Measurements from ENCODE around the gene SYTL3. TPM values are rescaled to one million over a fixed set of nuclear protein-coding genes. Genes with fewer than 3 reads are reported as not detected.
A peak's percentile ranks its signal among the peaks of the same experiment; 100 is the strongest.

The SYTL3 gene
- total RNA-seq, 2 experiments from 2014 or later: 106 to 112 TPM

GRCh38 chr6:158703837-158704822, 54.3 kb downstream of the SYTL3 start:
- Mint-ChIP-seq H3K27me3 (no peaks in the 10 kb centered on the region), H3K4me3 (peak overlapping the region; percentile 45), H3K4me1 (peaks cover 26% of the 10 kb centered on the region), H3K27ac (peak overlapping the region; percentile 80), H3K9me3 (ENCODE audit: low read depth) (no peaks in the 10 kb centered on the region), H3K36me3 (peaks cover 22% of the 10 kb centered on the region)
- CTCF ChIA-PET: interaction anchor here (0.9 to 2.3 kb wide), 20 partner anchors 12 to 430 kb away, joined by 3 to 14 read pairs (median 4); no protein-coding TSS in a partner anchor
- DNase-seq (peak; percentile 81), ATAC-seq (peak; percentile 98)

GRCh38 chr6:158705386-158706126, 55.7 kb downstream of the SYTL3 start:
- Mint-ChIP-seq H3K27ac (no peak overlapping the region), H3K36me3 (peaks cover 33% of the 10 kb centered on the region), H3K4me1 (peaks cover 25% of the 10 kb centered on the region), H3K9me3 (ENCODE audit: low read depth) (no peaks in the 10 kb centered on the region), H3K27me3 (no peaks in the 10 kb centered on the region), H3K4me3 (no peak overlapping the region)
- CTCF ChIA-PET: interaction anchor here (1.1 to 2.1 kb wide), 2 partner anchors 13 to 18 kb away, joined by 5 read pairs; no protein-coding TSS in a partner anchor
- ATAC-seq (no peak), DNase-seq (no peak)

- ATAC-seq: no peak
- no peak overlapping the region for H3K27ac Mint-ChIP-seq
These were observed 56.6 kb downstream of the SYTL3 start for GRCh38 chr6:158706369-158706982.

GRCh38 chr6:158707120-158707820, 57.4 kb downstream of the SYTL3 start:
- no peaks in the 10 kb centered on the region for H3K27me3 Mint-ChIP-seq
- peaks cover 38% of the 10 kb centered on the region for H3K36me3 Mint-ChIP-seq
- no peak overlapping the region for H3K4me3 Mint-ChIP-seq
- H3K4me1 Mint-ChIP-seq: peaks cover 18% of the 10 kb centered on the region
- DNase-seq: no peak
- CTCF ChIA-PET: interaction anchor here (0.6 to 2.1 kb wide), 8 partner anchors 9 to 550 kb away, joined by 3 to 5 read pairs (median 4); no protein-coding TSS in a partner anchor
- no peaks in the 10 kb centered on the region for H3K9me3 Mint-ChIP-seq (ENCODE audit: low read depth)
- no peak for ATAC-seq
- no peak overlapping the region for H3K27ac Mint-ChIP-seq

More at GRCh38 chr6:158706369-158706982, 56.6 kb downstream of the SYTL3 start:
- no peak overlapping the region for H3K4me3 Mint-ChIP-seq
- CTCF ChIA-PET: interaction anchor here (1.1 to 2.1 kb wide), 5 partner anchors 10 to 59 kb away, joined by 3 to 5 read pairs (median 4); no protein-coding TSS in a partner anchor
- no peaks in the 10 kb centered on the region for H3K9me3 Mint-ChIP-seq (ENCODE audit: low read depth)
- peaks cover 35% of the 10 kb centered on the region for H3K36me3 Mint-ChIP-seq
- H3K4me1 Mint-ChIP-seq: peaks cover 18% of the 10 kb centered on the region
- no peaks in the 10 kb centered on the region for H3K27me3 Mint-ChIP-seq
- no peak for DNase-seq

- Mint-ChIP-seq H3K4me1 (peaks cover 21% of the 10 kb centered on the region), H3K9me3 (ENCODE audit: low read depth) (no peaks in the 10 kb centered on the region), H3K27me3 (no peaks in the 10 kb centered on the region), H3K36me3 (peaks cover 41% of the 10 kb centered on the region), H3K27ac (no peak overlapping the region), H3K4me3 (no peak overlapping the region)
- CTCF ChIA-PET: interaction anchor here (0.7 to 1.7 kb wide), 4 partner anchors 11 to 165 kb away, joined by 3 to 5 read pairs (median 4); no protein-coding TSS in a partner anchor
- ATAC-seq (no peak), DNase-seq (no peak)
These were observed 58.0 kb downstream of the SYTL3 start for GRCh38 chr6:158707821-158708195.

GRCh38 chr6:158708239-158708638, 58.4 kb downstream of the SYTL3 start:
- ATAC-seq (no peak), DNase-seq (no peak)
- Mint-ChIP-seq H3K9me3 (ENCODE audit: low read depth) (no peaks in the 10 kb centered on the region), H3K27me3 (no peaks in the 10 kb centered on the region), H3K4me3 (no peak overlapping the region), H3K27ac (peak overlapping the region; percentile 2), H3K4me1 (peaks cover 22% of the 10 kb centered on the region), H3K36me3 (peaks cover 45% of the 10 kb centered on the region)
- CTCF ChIA-PET: interaction anchor here (1.2 to 1.7 kb wide), 2 partner anchors 10 to 164 kb away, joined by 4 to 5 read pairs; no protein-coding TSS in a partner anchor

GRCh38 chr6:158709809-158710208, 60.0 kb downstream of the SYTL3 start:
- H3K27ac Mint-ChIP-seq: no peak overlapping the region
- H3K36me3 Mint-ChIP-seq: peaks cover 55% of the 10 kb centered on the region
- no peaks in the 10 kb centered on the region for H3K9me3 Mint-ChIP-seq (ENCODE audit: low read depth)
- ATAC-seq (no peak), DNase-seq (no peak)
- CTCF ChIA-PET: interaction anchor here (1.8 kb wide), 1 partner anchor 13 kb away, joined by 5 read pairs; no protein-coding TSS in a partner anchor
- no peak overlapping the region for H3K4me3 Mint-ChIP-seq
- peaks cover 21% of the 10 kb centered on the region for H3K4me1 Mint-ChIP-seq
- H3K27me3 Mint-ChIP-seq: no peaks in the 10 kb centered on the region

GRCh38 chr6:158711264-158711663, 61.4 kb downstream of the SYTL3 start:
- Mint-ChIP-seq H3K4me3 (no peak overlapping the region), H3K27me3 (no peaks in the 10 kb centered on the region), H3K27ac (peak overlapping the region; percentile 37), H3K4me1 (peaks cover 34% of the 10 kb centered on the region), H3K36me3 (peaks cover 66% of the 10 kb centered on the region), H3K9me3 (ENCODE audit: low read depth) (no peaks in the 10 kb centered on the region)
- DNase-seq: peak; percentile 25
- no peak for ATAC-seq
- CTCF ChIA-PET: interaction anchor here (1.6 to 1.8 kb wide), 2 partner anchors 10 to 11 kb away, joined by 3 to 5 read pairs; no protein-coding TSS in a partner anchor

- Mint-ChIP-seq H3K27ac (peak overlapping the region; percentile 33), H3K36me3 (peaks cover 68% of the 10 kb centered on the region), H3K27me3 (no peaks in the 10 kb centered on the region), H3K4me3 (no peak overlapping the region), H3K9me3 (ENCODE audit: low read depth) (no peaks in the 10 kb centered on the region), H3K4me1 (peaks cover 53% of the 10 kb centered on the region)
- CTCF ChIA-PET: no interaction called here
- no peak for DNase-seq
- no peak for ATAC-seq
These were observed 63.6 kb downstream of the SYTL3 start for GRCh38 chr6:158713469-158713868.

- Mint-ChIP-seq H3K4me3 (no peak overlapping the region), H3K9me3 (ENCODE audit: low read depth) (no peaks in the 10 kb centered on the region), H3K27ac (peak overlapping the region; percentile 5), H3K36me3 (peaks cover 74% of the 10 kb centered on the region), H3K4me1 (peaks cover 64% of the 10 kb centered on the region), H3K27me3 (no peaks in the 10 kb centered on the region)
- no peak for ATAC-seq
- no peak for DNase-seq
- CTCF ChIA-PET: interaction anchor here (0.8 to 2.6 kb wide), 2 partner anchors 11 to 78 kb away, joined by 3 to 9 read pairs; no protein-coding TSS in a partner anchor
These were observed 64.9 kb downstream of the SYTL3 start for GRCh38 chr6:158714706-158715105.

- DNase-seq (no peak), ATAC-seq (no peak)
- Mint-ChIP-seq H3K27ac (peak overlapping the region; percentile 36), H3K4me1 (peaks cover 73% of the 10 kb centered on the region), H3K27me3 (no peaks in the 10 kb centered on the region), H3K36me3 (peaks cover 71% of the 10 kb centered on the region), H3K9me3 (ENCODE audit: low read depth) (no peaks in the 10 kb centered on the region), H3K4me3 (no peak overlapping the region)
- CTCF ChIA-PET: interaction anchor here (0.8 to 2.6 kb wide), 3 partner anchors 9 to 78 kb away, joined by 3 to 9 read pairs (median 4); no protein-coding TSS in a partner anchor
These were observed 65.8 kb downstream of the SYTL3 start for GRCh38 chr6:158715330-158716311.

Data from activated CD8-positive, alpha-beta memory T cell treated with anti-CD3 and anti-CD28 coated beads, Interleukin-2, amount 10 ng/mL, durations not matched to agents 7 days and 5 days (primary cell).